ENCODE results near the gene EZR. TPM values are rescaled to one million over a fixed set of nuclear protein-coding genes. Genes with fewer than 3 reads are reported as not detected.

The EZR gene
- total and polyA plus RNA-seq, 9 of the 15 experiments (the other 6 are each of a cell fraction or from before 2014, with no cell fraction given) = 36.5 to 162 (median 104) TPM

- FAIRE-seq (no peak), DNase-seq (ENCODE audit: extremely low read depth in 1 of 4, low spot score in 3 of 4) (peak in 1 of 4 experiments; percentile 37), ATAC-seq (no peak)
- H3K4me3 ChIP-seq = no peak overlapping the region
- peaks cover 82% of the 10 kb centered on the region for H3K79me2 ChIP-seq (ENCODE audit: control insufficient read depth, insufficient read depth, low read length)
- 41% methylated on average over 2 of the region's 2 CpGs for WGBS (ENCODE audit: insufficient coverage, low coverage, missing lambda C conversion rate)
- H3K9ac ChIP-seq (ENCODE audit: insufficient read depth in 1 of 2, low read depth in 2 of 2, low read length in 2 of 2) = peak overlapping the region in 1 of 2 experiments; percentile 0; a peak in 1 of 4 replicates
- peaks cover 67% of the 10 kb centered on the region for H3K36me3 ChIP-seq (ENCODE audit: control insufficient read depth, insufficient read depth, low read length)
- no peaks in the 10 kb centered on the region for H3K27me3 ChIP-seq (ENCODE audit: control insufficient read depth in 2 of 2, insufficient read depth in 2 of 2, low read length in 2 of 2)
- H3K4me2 ChIP-seq (ENCODE audit: insufficient read depth, low read length) = no peak overlapping the region
- no peak overlapping the region for H2AFZ ChIP-seq (ENCODE audit: low read depth, low read length)
- CTCF ChIA-PET (ENCODE audit: low intra/inter-chr PET ratio) = interaction anchor here (1.3 kb wide), 1 partner anchor 22 kb away, joined by 3 read pairs; no protein-coding TSS in a partner anchor
- intact Hi-C loops (cut with micrococcal nuclease) = no loop called here
- no peaks in the 10 kb centered on the region for H3K9me3 ChIP-seq (replicated peaks; ENCODE audit: control insufficient read depth, insufficient read depth, low read depth, low read length)
- H3K27ac ChIP-seq (ENCODE audit: extremely low read depth, low read depth, low read length) = no peak overlapping the region
- peaks cover 53% of the 10 kb centered on the region for H4K20me1 ChIP-seq (replicated peaks; ENCODE audit: control insufficient read depth, insufficient read depth, low read length)
- H3K4me1 ChIP-seq (replicated peaks in 1 of 2; ENCODE audit: control insufficient read depth in 2 of 2, insufficient read depth in 2 of 2, low read length in 2 of 2) = peaks cover 42 to 57% of the 10 kb centered on the region in 2 experiments
- POLR2A ChIA-PET = no interaction called here
- peaks cover 18% of the 10 kb centered on the region for H3K9me1 ChIP-seq (ENCODE audit: control insufficient read depth, insufficient read depth, low read length)
- BruUV-seq (replicated peaks) = no TSS peak
- TF ChIP-seq PHF8 (IDR thresholded peaks at IDR 0.05; ENCODE audit: borderline replicate concordance, low read length) = no peak
- TF ChIP-seq TEAD4 (IDR thresholded peaks at IDR 0.05; ENCODE audit: low read length) = 0 out of 2 replicates have a peak, but pooled peaks have one; percentile 29
- no peak for TF ChIP-seq TEAD4 (CRISPR knock-in tag; IDR thresholded peaks at IDR 0.05; ENCODE audit: borderline replicate concordance)
- TF ChIP-seq TFAP4 (CRISPR knock-in tag; IDR thresholded peaks at IDR 0.05; ENCODE audit: borderline replicate concordance) = 0 out of 2 replicates have a peak, but pooled peaks have one; percentile 13
- no peak for TF ChIP-seq ZNF282 (CRISPR knock-in tag; IDR thresholded peaks at IDR 0.05)
- peak; percentile 34; the same call in 1 of the 2 replicates for TF ChIP-seq CBFA2T3 (IDR thresholded peaks at IDR 0.05)
- in situ Hi-C loops (cut with MboI) = no loop called here
Measured at GRCh38 chr6:158815379-158815724, 3.8 kb downstream of the EZR start.
